Central memory CD4-positive, alpha-beta T cell (primary cell): Measurements from ENCODE around the gene NPAS1.
"Not testable (repeated sequence)": the region's sequence is repeated elsewhere in the genome, so short reads cannot be mapped to it uniquely, and the experiment has no call there.

ENCODE experiments used
- DNase-seq: peaks from one replicate; pipeline ENCODE4 v3.0.0; 2022

The NPAS1 gene

DNA sequence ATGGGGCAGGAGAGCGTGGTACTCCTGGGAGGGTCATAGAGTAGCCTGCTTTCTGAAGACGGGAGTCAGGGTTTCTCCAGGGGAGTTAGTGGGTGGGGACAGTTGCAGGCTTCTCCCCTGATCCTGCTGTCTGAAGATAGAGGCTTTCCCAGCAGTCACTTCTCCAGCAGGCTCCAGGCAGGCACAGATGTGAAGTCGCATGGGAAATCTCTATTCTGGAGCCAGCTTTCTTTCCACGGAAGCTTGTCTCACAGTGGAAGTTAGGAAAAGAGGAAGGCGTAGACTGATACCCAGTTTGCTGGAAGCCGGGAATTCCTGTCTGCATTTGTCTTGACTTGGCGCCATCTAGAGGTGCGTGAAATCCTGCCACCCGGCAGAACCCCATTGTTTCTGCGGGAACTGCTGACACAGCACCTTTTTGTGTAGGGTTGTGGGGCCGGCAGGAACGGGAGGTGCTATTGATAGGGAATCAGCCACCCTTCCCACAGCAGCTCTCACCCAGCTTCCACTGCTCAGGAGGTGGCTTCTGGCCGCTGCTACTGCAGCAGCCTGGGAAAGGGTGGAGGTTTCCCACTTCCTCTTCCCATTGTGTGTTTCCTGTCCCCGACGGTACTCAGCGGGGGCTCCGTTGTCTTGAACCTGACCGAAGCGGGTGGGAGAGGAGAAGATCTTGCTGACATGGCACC is 28.5 kb upstream of the NPAS1 start:
- DNase-seq, result peak; percentile 37

DNA sequence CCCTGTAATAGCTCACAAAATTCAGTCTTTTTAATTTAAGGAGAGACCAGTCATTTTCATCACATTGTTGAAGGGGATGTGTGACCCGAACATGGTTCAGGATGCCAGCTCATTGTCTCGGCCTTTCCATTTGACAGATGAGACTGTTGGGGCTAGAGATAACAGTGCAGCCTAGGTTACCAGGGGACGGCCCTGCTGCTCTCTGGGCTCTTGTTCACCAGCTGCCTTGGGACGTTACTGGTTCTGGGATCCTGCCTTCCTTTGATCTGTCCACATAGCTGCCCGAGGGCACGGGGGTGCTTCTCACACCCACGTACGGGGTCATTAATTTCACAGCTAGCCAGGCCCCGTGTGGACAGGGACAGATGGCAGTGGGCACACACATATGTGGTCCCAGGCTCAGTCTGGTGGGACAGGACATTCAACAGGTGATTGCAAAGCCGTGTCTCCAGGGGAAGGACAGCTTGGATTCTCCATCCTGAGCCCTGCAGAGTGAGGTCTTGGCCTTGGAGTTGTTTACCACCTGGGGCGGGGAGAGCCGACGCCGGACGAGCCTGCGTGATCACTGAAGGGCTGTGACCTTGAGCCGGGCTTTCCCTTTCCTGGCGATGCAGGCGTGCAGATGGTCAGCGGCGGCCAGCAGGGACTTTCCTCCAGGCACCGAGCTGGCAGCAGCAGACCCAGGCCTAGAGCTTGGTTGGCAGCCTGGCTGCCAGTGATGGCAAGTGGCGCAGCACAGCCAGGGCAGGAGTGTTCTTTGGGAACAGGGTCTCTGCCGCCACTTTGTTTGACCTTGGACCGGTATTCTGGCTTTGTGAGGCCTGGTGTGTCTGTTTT is 26.7 kb upstream of the NPAS1 start:
- no peak for DNase-seq

DNA sequence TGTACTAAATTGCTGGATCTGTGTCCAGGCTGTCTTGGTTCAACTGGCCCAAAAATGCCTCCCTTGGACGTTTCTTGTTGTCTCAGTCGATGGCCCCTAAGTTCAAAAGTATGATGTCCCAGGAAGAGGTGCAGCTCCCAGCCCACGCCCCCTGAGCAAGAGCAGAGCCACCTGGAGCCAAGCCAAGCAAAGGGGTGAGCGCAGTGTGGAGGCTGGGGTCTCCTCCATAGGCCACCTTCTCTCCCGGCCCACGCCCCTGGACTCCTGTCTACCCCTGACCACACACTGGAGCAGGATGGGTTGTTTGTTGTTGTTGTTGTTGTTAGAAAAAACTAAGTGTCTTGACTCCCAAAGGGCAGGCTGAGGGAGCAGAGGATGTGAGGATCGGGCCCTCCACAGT is 26.0 kb upstream of the NPAS1 start:
- no peak for DNase-seq

DNA sequence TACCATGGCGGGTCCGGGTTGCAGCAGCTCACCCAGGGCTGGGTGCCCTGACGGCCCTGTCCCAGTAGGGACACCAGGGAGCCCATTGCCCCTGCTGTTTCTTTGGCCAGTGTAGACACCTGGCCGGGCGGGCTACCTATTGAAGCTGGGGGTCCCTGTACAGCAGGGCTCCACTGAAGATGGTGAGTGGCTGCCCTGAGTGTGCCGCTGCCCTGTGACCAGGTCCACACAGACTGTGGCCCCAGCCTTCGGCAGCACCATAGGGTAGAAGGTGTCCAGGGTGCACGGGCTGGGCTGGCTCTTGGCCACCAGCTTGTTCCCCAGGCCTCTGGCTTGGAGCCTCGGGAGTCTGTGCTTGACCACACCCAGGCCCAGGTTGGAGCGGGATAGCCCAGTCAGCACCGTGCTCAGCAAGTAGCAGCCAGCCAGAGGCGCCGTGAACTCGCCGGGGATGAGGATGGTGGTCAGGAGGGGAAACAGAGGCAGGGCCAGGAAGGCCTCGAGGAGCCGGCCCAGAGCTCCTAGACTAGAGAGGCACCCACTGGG is 25.4 kb upstream of the NPAS1 start:
- no peak for DNase-seq

DNA sequence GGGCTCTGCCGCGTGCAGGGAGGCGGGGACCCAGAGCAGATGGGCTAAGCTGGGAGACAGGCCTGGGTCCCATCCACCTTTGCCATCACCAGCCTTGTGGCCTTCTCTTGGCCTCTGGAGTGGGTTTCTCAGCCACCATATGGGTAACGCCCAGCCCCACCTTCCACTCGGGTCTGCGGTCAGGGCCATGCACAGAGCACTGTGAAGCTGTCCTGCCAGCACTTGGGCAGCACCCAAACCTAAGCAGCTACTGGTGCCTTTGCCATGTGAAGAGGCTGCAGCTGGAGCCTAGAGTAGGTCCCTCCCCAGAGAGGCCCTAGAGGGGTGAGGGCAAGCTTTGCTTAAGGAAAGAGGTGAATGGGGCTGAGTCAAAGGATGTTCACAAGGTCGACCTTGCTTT is 24.1 kb upstream of the NPAS1 start:
- no peak for DNase-seq

DNA sequence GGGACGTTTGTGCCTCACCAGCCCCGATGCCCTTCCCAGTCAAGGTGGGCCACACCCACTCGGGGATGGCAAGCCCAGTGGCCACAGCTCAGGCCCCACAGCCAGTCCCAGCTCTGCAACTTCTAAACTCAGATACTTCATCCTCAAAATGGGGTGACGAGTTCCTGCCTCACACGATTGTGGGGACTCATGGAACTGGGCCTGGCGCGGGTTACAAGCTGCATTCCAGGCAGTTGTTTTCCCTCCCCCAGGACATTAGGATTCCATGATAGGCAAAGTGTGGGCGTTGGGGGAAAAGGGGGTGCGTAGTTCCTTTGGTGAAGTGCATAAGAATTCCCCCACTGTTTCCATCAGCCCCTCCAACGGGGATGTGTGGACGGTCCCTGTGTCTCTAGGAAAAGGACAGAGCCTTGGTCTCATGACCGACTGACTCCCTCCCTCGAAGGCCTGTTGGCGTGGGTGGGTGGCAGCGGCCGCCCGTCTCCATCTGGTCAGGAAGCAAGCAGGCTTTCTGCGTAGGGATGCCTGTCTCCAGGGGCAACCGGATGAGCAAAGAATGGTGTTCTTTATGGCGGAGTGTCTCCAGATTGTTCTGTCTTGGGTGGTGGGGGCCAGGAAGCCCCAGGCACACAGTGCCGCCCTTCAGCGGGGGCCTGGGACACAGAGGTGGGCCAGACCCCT is 21.1 kb upstream of the NPAS1 start:
- no peak for DNase-seq

DNA sequence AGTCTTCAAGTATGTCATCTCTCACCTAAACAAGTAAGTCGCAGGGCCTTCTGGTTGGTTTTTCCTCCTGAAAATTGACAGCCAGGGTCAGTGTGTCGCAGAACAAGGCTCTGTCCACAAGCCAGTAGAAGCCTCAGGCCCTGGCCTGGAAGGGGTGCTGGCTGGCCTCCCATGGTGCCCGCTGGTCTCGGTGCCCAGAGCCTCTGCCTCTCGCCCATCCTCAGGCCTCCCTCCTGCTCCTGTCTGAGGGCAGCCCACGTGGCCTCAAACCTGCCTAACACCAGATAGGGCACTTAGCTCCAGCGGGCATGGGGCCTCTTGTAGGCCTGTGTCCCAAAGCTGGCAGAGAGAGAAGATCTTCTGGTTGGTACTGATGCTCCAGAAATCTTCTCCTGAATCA is 20.3 kb upstream of the NPAS1 start:
- DNase-seq, result no peak

DNA sequence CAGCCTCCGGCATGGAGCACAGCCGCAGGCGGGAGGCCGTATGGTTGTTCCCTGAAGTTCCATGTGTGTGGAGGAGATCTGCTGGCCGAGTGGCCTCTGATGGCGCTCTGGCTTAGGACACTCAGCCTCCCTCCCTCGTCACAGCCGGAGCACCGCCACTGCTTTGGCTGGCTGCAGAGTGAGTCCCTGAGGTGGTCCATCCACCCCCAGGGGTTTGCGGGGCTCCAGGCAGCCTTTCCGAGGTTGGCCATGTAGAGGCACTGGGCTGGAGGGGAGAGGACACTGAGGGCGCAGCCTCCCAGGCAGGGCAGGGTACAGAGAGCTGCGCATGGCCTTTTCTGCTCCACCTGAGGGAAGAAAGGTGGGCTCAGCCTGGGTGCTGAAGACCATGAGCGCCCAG is 19.8 kb upstream of the NPAS1 start:
- DNase-seq, result no peak

DNA sequence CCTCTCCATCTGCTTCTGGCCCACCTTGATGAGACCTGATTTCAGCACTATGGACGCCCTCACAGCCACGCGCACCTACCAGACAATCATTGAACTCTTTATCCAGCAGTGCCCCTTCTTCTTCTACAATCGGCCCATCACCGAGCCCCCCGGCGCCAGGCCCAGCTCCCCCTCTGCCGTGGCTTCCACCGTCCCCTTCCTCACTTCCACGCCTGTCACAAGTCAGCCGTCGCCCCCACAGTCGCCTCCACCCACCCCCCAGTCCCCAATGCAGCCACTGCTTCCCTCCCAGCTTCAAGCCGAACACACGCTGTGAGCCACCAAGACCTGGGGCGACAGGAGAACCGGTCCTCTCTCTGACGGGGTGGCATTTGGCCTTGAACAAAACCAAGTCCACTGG is 19.3 kb upstream of the NPAS1 start:
- DNase-seq, result no peak

DNA sequence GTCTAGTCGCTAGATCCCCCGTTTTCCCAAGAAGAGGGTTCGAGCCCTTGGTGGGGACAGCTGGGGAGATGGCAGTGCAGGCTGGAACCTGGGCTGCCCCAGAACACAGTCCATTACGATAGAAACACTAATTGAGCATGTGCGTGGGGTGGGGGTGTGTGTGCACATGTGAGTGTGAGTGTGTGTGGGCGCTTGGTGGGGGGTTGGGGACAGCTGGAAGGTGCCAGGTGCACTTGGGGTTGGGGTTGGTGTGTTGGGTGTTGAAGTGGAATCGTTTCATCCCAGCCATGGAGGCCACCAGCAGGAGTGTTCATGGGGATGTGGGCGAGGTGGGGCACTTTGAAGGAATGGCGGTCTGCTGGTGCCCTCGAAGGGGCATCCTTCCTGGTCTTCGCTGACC is 18.1 kb upstream of the NPAS1 start:
- no peak for DNase-seq

DNA sequence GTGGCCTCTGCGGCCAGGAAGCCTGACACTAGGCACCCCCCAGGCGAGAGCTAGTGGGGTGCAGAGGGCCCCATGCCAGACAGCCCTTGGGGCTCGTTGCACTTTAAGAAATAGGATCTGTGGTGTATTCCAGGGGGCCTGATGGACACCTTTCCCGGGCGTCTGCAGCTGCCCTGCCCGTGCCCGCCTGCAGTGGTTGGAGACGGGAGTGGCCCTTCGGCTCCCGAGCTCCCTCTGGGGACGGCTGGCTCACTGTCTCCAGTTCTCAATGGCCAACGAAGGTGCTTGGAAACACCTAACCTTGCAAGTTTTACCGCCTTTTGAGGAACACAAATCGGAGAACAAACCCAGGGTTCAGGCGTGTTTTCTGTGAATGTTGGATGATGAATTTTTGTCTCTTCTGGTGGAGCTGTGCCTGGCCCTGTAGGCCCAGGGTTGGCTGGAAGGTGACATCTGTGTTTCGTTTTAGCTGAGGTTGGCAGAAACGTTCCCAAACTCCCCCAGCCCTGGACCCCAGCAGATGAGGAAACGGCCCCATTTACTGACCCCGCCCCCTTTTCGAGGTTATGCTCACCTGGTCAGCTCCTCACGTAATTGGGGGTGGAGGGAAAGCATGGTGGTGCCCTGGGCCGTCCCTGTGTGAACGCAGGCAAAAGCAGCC is 17.4 kb upstream of the NPAS1 start:
- no peak for DNase-seq

DNA sequence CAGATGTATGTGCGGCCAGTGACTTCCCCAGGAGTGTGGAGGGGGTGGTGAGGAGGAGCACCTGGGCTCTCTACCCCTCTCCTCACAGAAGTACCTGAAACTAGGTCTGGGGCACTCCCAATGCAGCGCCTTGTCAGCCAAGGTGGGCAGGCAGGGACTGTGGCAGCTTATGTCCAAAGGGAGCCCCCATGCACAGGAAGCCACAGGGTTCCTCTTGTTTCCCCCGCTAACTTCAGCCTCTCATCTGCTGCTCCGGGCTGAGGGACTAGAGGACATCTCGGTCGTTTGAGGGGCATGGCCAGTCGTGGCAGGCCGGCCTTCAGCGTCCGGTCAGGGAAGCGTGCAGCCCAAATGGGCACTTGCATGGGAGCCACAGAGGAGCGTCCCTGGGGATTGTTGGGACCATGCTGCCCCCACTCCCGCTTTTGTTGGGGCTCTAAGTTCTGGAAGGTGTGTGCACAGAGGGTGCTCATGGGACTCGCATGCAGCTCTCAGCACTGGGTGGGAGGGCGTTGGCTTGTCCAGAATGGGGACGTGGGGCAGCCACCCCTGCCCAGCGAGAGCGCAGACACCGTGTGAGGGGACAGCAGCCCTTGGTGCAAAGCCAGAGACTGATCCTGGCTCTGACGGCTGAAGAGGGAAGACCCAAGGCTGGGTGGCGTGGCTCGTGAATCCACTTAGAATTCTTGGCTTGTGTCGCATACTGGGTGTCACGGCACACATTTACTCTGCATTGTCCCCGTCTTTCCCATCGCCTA is 16.6 kb upstream of the NPAS1 start:
- DNase-seq, result no peak

DNA sequence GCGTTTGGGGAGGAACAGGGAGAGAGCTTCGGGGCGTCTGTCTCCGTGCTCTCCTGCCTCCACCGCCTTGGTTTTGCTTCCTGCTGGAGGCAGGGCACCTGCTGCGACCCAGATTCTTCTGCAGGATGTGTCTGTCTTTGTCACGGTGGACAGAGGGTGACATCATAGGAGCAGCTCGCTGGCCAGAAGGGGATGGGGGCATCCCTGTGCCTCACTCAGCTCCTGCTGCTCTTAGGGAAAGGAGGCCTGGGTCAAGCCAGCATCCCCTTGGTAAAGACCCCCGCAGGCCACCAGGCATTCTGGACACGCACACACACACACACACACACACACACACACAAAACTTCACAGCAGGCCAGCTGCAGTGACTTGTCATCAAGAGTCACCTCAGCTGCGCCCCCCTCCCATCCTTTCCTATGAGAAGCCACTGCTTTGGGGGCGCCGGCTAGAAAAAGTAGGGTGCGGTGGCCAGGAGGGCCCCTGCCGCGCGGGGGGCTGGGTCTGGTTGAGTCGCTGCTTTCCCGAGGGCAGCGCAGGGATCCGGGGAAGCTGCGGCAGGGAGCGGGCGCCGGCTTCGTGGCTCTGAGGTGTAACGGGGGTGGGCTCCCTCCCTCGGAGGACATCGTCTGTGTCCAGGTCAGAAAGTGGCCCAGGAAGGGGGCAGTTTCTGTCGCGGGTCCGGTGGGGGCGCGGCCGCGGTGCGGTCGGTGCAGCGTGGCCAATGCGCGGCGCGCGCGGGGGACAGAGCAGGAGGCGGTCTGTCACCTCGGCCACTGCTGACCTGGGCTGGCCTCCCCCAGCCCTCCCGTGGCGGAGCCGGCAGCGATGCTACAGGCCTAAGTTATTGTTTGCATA is 15.8 kb upstream of the NPAS1 start:
- DNase-seq, result no peak

DNA sequence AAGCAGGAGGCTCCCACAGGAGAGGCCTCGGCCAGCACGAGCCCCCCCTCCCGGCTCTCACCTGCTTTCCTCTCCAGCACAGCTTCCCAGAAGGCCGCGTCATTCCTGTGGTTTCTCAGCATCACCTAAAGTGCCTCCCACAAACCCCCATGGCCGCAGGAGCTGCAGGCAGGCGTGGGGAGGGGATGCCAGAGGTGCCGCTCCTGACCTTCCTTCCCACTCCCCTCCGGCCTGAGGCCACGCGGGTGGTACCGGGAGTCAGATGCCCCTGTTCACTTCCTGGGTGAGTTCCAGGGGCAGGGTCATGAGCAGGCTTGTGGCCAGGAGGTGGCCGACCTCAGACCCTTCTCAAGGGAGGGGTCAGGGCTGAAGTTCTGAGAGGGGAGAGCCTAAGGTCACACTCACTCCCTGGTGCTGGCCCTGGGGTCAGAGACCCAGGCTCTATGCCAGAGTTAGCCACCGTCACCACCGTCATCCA is 14.4 kb upstream of the NPAS1 start:
- no peak for DNase-seq

DNA sequence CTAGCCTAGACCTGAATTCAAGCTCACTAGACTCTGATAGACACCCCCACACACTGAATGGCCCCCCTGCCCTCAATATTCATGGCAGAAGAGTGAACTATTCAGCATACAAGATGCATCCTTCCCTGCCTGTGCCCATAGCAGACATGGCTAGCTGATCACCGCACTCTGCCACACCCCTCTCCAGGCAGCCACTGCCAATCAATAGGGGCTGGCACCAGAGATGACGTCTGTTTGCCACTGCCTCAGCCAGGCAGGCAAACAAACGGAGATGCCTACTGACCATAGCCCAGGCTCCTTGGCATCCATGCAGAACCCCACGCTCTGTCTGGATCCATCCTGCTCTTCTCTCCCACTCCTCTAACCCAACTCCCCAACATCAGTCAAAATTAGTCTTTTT is 13.8 kb upstream of the NPAS1 start:
- no peak for DNase-seq

DNA sequence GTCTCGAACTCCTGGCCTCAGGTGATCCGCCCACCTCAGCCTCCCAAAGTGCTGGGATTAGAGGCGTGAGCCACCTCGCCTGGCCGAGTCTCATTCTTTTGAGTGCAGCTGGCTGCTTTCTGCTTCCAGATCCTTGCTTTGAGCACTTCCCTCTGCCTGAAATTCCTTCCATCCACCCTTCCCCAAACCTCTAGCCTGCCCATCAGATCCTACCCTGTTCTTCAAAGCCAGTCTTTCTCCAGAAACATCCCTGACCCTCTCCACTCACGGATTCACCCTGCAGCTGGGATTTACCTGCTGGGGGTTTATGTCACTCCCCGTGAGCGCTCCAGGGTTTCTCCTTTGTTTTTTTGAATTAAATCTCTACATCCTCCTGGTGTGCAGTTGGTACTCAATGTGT is 13.1 kb upstream of the NPAS1 start:
- no peak for DNase-seq

DNA sequence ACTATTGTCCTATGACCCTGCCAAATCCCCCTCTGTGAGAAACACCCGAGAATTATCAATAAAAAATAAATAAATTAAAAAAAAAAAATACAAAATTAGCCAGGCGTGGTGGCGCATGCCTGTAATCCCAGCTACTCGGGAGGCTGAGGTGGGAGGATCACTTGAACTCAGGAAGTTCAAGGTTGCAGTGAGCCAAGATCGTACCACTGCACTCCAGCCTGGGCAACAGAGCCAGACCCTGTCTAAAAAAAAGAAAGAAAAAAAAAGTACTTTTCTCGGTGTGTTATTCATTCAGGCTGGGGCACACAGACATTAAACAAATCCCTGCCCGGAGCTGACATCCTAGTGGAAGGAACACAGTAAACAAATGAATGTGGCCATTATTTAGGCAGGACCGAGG is 9.1 kb upstream of the NPAS1 start:
- not testable (repeated sequence) for DNase-seq

DNA sequence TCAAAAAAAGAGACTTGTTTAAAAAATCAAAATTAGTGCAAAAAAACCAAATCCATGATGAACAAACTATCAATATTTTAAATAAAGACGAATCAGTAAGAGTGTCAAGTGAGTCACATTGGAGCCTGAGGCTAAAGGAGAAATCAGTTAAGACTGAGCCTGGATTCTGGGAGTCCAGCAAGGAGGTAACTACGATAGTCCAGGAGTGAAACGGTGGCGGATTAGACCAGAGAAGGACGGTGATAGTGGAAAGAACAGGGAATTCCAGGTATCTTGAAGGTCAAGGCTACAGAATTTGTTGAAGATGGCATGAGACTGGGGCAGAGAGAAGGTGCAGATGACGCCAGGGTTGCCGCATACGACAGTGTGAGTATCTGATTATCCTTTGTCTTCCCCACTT is 7.0 kb upstream of the NPAS1 start:
- no peak for DNase-seq

DNA sequence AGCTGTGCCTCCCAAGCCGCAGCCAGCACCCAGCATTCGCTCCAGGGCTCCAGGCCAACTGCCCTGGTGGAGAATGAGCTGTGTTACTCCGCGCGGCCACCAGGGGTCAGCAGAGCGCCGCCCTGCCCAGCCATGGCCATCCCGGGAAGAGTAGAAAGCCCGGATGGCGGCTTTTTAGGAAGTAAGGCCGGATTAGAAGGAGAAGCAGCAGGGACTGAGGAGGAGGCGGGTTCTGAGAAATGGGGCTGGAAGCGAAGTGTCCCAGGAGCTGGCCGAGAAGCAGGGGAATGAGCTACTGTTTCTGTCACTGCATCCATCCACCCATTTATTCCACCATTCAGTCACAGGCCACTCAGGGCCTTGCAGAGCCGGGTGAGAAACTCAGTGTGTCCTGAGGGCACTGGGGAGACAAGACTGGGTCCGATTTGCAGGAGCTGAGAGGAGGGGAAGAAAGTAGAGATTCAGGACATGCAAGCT is 6.6 kb upstream of the NPAS1 start:
- peak; percentile 45 for DNase-seq

DNA sequence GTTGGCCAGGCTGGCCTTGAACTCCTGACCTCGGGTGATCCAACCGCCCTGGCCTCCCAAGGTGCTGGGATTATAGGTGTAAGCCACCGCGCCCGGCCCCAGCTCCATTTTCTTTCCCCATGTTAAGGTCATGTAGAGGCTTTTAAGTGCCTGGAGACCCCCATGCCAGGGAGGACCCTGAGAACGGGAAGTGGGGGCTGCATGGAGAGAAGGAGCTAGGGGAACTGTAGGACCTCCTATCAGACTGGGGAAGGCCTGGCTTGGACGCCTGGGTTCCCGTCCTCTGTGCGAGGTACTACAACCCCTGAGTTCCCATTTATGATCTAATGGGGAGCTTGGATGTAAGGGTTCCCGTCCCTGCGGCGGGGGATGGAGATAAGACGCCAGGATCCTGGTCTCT is 714 bp upstream of the NPAS1 start:
- no peak for DNase-seq
